Tongue (tissue), 2 donors: Measurements from ENCODE around the gene MLIP. TPM values are rescaled to one million over a fixed set of nuclear protein-coding genes. Genes with fewer than 3 reads are reported as not detected.
"Not testable (repeated sequence)": the region's sequence is repeated elsewhere in the genome, so short reads cannot be mapped to it uniquely, and the experiment has no call there.

Source experiments
- DNase-seq: peaks from one replicate; pipeline ENCODE4 v3.0.0-alpha.2; 2015
- total RNA-seq: library from RNA; depleted of rRNA; stranded (reverse); fragments of >200 nt; gene quantifications from one replicate; pipeline ENCODE4 v1.2.3, GENCODE V29; 2014

MLIP gene
- total RNA-seq, 1 donor from 2014 or later = 51.3 TPM

DNA sequence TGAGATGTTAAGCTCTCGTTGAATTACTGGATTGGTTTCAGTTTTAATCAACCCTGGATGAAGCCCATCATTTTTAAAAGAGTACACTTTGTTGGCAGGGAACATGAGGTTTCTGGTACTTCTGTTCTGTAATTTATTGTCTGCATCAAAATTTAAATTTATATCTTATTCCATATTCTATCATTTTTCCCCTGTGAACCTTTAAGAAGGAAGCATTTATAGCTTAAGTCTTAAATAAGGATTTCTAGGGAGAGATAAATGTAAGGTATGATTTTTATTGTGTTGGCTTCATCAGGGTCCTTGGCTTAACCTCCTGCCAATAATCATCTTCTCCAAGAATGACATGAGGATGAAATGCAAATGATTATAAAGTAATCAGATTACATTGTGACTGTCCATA, 40.6 kb downstream of the MLIP start:
- DNase-seq = no peak

DNA sequence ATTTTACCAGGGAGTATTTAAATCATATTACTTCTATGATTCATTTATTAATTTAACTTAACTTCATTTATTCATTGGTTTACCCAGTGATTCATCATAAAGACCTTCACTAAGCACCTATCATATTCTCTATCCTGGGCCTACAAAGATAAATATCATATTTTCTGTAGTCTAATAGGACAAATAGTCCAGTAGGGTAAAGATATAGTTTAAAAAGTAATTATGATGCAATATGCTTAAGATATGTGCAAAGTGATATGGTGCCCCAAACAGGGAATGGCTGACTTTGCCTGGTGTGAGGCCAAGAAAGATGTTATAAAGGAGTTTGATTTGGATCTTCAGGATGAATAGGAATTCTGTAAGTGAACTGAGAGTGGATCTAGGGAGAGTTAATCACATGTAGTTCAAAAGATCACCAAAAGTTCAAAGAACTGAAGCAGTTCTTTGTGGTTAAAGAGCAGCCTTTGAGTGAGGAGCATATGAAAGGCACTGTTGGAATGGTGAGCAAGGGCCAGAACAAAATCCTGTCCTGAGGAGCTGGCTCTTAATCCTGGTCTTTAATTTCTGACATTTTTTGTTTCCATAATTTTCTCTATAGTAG, 45.5 kb downstream of the MLIP start:
- DNase-seq = no peak

DNA sequence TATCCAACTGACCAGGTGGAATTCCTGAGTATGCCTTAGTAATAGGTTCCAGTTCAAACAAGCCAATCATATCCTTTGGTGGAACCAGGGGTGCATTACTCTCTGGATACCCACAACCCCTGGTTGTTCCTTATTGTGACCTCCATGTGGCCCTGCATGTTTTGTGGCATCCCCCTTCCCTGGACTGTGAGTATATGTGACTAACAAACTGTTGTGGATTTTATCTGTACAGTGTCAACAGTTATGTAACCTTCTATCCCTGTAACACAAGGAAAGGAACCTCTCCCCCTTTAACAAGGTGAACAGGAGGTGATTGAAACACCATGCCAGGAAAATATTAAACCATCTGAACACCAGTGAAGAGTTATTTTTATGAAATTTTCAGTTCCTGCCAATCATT, 46.2 kb downstream of the MLIP start:
- DNase-seq = no peak

DNA sequence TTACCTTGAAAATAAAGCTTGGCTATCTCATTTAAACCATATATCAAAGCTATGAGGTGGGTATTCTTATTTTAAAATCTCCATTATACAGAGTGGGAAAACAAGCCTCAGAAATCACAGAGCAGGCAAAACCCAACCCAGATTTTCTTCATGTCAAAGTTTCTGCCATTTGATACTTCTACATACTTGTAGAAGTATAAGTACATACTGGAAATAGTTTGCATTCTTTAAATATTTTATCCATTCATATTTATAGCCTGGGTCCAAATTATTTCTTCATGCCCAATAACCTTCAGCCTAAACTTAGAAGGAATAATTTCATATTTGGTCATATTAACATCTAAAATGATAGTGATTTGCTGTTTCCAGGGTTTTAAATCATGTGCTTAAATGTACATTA, 61.8 kb downstream of the MLIP start:
- no peak for DNase-seq

DNA sequence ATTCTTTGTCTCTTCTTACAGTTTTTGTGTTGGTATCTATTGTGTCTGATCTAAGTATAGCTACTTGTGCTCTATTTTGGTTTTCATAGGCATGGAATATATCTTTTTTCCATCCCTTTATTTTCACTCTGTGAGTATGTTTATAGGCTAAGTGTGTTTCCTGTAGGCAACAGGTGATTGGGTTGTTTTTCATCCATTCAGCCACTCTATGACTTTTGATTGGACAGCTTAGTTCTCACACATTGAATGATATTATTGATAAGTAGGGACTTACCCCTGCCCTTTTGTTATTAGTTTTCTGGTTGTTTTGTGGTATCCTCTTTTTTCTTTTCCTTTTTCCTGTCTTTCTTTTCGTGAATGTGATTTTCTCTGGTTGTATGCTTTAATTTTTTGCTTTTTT, 67.9 kb downstream of the MLIP start:
- DNase-seq = no peak

DNA sequence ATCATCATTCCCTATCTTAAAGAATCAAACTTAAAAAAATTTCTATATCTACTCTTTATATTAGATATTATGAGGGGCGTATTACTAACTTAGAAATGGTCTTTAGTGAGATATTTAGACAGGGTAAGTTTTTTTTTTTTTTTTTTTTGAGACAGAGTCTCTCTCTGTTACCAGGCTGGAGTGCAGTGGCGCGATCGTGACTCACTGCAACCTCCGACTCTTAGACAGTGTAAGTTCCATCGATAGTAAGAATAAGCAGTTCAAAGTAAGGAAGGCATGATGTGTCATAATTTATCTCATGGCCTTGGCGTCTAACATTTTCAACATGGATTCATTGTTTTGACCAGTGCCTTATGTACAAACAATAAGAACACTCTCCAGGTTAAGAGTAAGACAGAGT, 72.4 kb downstream of the MLIP start:
- DNase-seq = no peak

DNA sequence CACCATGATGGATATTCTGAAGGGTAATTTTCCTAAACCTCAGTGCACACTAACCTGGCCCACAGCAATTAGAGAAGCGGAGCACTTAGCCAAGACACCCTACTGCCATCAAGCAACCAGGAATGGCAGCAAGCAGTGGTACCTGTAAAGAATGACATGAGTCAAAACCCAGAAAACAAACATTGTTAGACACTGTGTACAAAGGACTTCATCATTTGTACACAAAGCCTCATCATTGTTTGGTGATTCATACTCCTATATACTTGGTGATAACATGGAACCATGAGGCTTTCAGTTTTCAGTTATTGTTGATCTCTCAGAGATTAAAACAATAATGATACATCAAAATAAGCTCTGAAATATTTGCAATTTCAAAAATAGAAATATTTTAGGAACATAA, 74.6 kb downstream of the MLIP start:
- no peak for DNase-seq

DNA sequence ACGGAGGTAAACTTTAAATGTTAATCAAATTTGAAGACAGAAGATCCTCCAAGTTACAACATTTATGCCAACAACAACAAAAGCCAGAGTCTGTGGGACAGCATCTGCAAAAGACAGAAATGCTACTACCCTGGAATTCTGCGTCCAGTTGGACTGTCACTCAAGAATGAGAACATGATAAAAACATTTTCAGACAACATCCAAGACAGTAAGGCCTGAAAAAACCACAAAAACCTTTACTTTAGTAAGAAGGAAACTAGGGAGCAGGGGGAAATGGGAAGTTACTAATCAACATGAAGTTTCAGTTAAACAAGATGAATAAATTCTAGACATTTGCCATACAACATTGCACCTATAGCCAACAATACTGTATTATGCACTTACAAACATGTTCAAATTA, 77.6 kb downstream of the MLIP start:
- no peak for DNase-seq

DNA sequence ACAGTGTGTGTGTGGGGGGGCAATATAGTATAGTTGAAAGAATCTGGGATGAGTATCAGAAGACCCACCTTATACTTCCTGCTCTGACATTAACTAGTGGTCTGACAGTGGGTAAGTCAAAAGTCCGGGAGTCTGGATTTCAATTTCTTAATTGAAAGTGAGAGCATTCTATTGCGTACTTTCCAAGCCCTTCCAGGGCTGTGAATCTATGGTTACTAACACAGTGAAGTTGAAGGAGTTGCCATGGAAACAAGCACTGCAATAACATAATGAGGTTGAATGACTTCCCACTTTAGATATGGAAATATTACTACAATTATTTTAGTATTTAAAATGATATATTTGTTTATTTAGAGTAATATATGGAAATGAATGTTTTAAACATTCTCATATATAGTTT, 80.2 kb downstream of the MLIP start:
- peak; percentile 72 for DNase-seq

DNA sequence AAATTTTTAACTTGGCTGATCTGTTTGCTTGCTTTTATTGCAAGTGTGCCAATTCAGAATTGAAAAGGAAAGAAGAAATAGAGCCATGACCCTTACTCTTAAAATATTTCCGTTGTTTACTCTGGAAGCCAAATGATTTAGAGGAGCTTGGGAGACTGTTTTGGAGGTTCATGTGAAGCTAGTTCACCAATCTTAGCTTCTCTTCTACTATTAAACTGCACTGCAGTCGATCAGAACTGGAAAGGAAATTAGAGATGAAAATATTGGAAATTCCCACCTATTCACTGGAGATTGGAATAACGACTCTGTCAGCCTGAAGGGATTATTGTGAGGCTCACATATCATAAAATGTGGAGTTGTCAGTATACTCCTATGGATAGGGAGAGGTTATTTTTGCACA, 81.8 kb downstream of the MLIP start:
- peak; percentile 44 for DNase-seq

DNA sequence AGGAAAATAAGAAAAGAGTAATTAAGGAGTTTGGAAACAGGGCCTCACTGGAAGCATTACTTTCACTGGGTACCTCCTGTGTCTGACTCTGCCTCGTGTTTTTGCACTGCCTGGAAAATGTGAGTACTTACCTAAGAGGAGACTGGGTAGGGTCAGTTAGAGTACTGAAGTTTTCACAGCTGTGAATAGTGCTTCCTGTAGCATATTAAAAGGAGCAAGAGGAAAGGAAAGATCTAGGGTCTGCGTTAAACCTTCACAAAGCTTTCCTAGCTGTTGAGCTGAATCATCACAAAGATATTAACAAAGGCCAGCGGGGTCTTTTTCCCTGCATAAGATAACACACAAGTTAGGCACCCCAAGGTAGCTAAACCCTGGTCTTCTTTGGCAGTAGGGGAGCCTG, 82.3 kb downstream of the MLIP start:
- no peak for DNase-seq

DNA sequence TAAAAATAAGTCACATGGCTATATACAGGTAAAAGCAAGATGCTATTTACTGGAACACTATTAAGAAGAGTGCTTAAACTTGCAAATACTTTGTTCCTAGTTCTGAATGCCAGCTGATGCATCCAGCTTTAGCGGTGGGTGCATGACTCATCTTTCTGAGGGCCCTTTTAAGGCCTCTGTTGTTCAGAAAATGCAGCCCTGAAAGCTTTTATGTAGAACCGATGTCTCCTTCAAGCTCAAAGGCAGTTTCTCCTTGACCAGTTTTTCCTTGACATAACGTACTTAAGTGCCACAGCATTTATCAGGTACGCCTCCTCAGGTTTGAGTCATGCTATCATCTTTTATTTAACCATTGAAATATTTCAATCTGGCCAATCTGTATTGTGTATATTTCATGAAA, 82.8 kb downstream of the MLIP start:
- DNase-seq = no peak

DNA sequence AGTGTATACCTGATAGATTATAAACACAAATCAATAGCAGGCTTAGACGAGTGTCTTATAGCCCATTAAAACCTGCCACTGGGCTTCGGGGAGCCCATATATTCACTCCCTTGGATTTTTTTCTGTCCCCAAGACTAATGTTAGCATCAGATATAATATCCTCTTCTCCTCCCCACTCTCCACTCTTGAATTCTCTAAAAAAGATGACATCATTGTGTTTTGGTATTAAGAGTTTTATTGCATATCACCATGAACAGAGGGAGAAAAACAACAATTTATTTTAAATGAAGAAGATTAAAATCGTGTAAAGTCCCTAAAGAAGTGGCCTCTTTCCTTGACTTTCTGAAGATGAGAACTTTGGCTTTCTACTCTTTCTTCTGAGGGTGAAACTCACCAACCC, 84.4 kb downstream of the MLIP start:
- no peak for DNase-seq

DNA sequence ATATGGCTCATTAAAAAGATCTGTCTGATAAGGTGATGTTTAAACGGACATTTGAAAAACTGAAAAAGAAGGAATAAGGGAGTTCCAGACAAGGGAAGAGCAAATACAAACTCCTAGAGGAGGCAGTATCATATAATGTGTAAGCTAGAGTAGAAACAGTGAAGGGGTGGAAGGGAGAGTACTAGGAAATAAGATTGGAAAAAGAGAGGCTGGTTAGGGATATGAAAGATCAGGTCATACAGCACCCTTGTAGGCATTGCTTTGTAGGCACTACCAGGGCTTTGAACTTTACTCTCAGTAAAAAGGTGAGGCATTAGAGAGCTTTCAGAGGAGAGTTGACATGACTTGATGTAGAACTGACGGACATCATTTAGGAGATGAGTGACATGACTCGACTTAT, 85.7 kb downstream of the MLIP start:
- DNase-seq = no peak

DNA sequence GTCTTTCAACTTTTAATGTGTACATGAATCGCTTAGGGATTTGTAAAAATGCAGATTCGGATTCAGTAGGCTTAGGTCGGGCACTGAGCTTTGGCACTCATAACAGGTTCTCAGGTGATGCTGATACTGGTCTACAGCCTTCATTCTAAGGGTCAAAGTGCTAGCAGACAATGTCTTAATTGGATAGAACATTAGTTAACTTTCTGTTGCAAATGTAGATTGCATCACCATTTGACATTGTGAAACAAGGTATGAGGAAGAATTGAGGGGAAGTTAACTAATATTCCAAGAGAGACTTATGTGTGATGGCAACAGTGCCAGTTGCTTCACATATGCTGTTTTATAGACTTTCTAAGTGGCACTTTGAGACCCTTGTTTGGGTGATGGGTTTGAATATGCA, 86.9 kb downstream of the MLIP start:
- DNase-seq = no peak

DNA sequence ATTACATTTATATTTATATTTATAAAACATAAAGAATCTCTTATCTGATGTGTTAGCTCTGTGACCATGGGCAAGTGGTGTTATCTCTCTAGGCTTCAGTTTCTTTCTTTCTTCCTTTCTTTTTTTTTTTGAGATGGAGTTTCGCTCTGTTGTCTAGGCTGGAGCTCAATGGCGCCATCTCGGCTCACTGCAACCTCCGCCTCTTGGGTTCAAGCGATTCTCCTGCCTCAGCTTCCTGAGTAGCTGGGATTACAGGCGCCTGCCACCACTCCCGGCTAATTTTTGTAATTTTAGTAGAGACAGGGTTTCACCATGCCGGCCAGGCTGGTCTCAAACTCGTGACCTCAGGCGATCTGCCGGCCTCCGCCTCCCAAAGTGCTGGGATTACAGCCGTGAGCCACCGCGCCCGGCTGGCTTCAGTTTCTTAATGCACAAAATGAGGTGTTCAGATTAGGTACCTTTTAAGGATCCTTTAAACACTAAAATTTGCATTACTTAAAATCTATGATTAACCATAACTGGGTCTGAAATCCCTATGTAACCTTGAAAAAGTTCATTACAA, 92.3 kb downstream of the MLIP start:
- not testable (repeated sequence) for DNase-seq

DNA sequence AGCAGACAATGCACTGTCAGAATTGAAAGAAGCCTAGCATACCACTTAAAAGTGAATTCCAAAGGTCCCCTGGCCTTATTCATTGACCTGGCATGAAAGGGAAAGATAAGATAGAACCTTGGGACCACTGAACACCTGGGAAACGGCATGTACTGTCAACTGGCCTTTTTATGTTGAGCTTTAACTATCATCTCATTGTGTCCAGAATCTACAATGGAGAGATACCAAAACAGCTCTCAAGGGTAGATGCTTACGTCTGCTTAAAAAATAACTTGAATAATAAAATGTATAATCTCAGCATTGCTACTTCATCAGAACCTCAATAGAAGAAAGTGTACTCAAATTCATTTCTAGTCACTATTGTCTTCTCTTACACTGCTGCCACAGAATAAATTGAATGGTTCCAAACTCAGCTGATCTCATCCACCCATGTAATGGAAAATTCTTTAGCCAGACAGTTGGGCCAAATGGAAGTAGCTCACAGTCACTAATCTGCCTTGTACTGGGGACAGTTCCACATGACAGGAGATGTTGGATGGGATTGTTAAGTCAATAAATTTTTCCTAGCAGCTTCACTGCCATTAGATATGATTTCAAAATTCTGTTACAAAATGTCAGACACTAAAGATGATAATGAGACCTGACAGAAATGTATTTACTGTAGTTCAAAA, 93.8 kb downstream of the MLIP start:
- DNase-seq = peak; percentile 57

DNA sequence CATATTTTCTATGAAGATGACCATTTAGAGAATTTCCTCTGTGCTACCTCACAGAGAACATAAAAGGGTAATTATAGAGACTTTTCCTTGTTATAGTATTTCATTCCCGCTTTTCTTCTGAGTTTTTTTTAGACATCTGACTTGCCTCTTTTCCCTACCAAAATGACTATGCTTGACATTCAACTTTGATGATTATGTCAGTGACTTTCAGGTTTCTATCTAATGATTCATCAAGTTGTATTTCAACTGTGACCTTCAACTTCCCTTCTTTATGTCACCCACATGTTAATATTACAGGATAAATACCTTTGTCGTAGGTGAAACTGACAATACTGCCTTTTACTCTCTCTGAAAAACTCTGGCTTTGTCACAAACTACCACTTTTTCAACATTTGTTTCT, 95.3 kb downstream of the MLIP start:
- no peak for DNase-seq

DNA sequence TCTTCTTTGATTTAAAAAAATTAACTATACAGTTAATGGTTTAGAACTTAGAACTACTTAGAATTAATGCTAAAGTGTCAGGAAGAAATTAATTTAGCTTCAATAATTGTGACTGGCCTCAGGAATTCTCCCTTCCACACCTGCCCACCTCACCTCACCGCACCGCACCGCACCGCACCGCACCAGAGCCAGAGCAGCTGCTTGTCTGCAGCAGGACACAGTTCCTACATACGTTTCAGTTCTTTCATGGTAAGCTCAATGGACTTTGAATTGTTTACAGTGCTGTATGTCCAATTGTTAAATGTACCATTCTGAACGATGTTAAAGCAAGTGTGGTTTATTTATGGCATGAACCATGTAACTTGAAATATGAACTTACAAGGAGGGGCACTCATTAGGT, 98.7 kb downstream of the MLIP start:
- DNase-seq = not testable (repeated sequence)

DNA sequence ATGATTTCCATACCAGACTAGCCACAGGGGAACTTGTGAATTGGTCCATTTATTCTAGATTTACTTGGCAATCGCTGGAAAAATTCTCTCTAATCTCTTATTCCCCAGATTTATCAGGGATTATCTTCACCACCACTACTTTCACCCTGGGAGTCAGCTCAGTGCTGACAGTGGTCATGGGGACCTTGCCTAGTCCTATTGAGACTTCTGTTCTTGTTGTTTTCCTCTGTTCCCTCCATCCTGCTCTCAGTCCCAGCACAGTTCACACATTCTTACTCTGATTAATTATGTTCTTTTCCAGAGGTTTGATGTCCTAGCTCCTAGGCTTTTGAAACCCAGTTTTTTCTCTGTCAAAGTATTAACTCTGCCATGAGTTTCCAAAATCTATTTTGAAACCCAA, 103.0 kb downstream of the MLIP start:
- DNase-seq = no peak

DNA sequence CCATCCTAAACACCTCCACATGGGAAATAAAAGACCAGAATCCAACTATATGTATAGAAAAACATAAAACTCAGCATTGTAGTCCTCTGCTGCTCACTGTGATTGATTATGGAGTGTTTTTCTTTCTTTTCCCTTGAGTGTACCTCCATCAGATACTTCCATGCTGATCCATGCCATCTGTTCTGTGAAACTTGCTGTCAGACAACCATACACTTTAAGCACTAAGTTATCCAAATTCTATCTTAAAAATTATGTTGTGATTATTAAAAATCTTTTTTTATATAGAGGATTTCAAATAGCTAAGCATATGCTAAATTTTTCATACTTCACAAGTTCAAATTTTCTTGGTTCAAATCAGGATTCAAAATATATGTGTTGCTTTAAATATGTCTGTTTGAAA, 105.1 kb downstream of the MLIP start:
- no peak for DNase-seq

DNA sequence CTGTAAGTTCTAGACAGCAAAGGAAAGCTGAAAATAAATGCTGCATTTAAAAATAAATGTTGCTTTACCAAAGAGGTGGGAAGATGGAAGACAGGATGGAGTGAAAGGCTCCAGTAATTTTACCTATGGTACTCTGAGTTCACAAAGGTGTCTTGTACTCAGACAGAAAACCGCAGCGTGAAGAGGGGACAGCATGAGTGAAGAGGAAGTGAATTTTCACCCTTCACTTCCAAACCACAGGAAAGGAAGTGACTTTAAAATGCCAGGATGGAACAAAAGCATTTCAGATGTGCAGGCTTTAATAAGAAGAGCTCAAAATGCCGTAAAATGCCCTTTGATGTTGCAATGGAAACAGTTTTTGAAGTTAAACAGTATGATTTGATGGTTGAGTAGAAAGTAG, 105.8 kb downstream of the MLIP start:
- no peak for DNase-seq

DNA sequence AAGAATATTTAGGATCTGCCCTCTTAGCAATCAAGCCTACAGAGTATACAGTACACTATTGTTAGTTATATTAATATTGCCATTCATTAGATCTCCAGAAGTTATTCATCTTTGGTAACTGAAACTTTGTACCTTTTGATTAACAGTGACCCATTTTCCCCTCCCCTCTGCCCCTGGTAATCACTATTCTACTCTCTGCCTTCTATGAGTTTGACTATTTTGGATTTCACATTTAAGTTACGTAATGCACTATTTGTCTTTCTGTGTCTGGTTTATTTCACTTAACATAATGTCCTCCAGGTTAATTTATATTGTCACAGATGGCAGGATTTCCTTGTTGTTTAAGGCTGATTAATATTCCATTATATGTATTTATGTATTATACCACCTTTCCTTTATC, 111.0 kb downstream of the MLIP start:
- no peak for DNase-seq

DNA sequence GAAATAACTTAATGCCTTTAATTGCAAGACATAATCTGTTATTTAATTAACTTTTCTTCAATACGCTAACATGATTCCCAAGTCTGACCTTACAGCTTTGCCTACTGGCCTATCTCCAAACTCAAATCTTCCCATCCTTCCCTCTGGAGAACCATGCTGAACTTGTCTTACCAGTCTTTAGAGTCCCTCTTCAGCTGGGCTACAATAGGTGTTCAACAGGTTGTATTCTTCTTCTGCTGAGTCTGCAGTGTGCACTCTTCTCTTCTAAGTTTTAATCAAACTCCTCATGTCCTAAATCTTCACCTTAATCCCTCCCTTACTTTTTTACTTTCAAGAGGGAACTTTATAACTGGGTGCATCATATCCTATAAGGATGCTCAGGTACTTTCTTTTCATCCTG, 121.5 kb downstream of the MLIP start:
- no peak for DNase-seq
